OCI-LY7 (cell line): ENCODE measurements around the gene JUN. TPM values are rescaled to one million over a fixed set of nuclear protein-coding genes. Genes with fewer than 3 reads are reported as not detected.

Experiments used
- BruUV-seq: library from RNA; stranded (reverse); fragments of 400-500 nt; replicated peaks from 2 replicates; lab custom pipeline; 2021; lab: Mats Ljungman, UMichigan
- CTCF ChIA-PET: fragments of 300-600 bp; sonication (Branson Sonifier 250); formaldehyde crosslinking; loops from one replicate; lab custom pipeline; 2022; ENCODE audit warnings: antibody characterized with exemption; ENCODE audit not compliant: unreplicated experiment; lab: Charles Lee
- POLR2A ChIA-PET: fragments of 300-600 bp; sonication (Branson Sonifier 250); formaldehyde crosslinking; loops from one replicate; lab custom pipeline; 2022; ENCODE audit warnings: antibody characterized with exemption; lab: Charles Lee
- DNase-seq: peaks from one replicate; pipeline ENCODE4 v3.0.0-alpha.2; 2015; ENCODE audit warnings: low spot score
- H2AFZ ChIP-seq: fragments of 200-600 bp; sonication (generic), shearing (Covaris generic); 2 replicates; pipeline ENCODE4 v1.6.1; 2014; ENCODE audit warnings: mild to moderate bottlenecking, antibody characterized with exemption, low read length, moderate library complexity
- H3K27ac ChIP-seq: fragments of 200-600 bp; sonication (generic); 2 replicates; pipeline ENCODE4 v1.5.1; 2014; ENCODE audit warnings: mixed run types, low read depth, mild to moderate bottlenecking, moderate library complexity, low read length, inconsistent platforms; ENCODE audit not compliant: poor library complexity, severe bottlenecking
- H3K36me3 ChIP-seq: fragments of 200-600 bp; sonication (generic); 2 replicates; pipeline ENCODE4 v1.6.1; 2014; ENCODE audit warnings: mild to moderate bottlenecking, antibody characterized with exemption, low read length, moderate library complexity, mixed read lengths; ENCODE audit not compliant: insufficient read depth
- H3K4me1 ChIP-seq: fragments of 200-600 bp; sonication (generic); 2 replicates; pipeline ENCODE4 v1.5.1; 2014; ENCODE audit warnings: mild to moderate bottlenecking, low read length; ENCODE audit not compliant: insufficient read depth, poor library complexity, severe bottlenecking
- H3K4me2 ChIP-seq: fragments of 200-600 bp; sonication (generic); 2 replicates; pipeline ENCODE4 v1.6.1; 2014; ENCODE audit warnings: mild to moderate bottlenecking, low read length
- H3K4me3 ChIP-seq: fragments of 200-600 bp; sonication (generic); 2 replicates; pipeline ENCODE4 v1.5.1; 2014; ENCODE audit warnings: mild to moderate bottlenecking, low read depth, low read length; ENCODE audit not compliant: poor library complexity, severe bottlenecking
- H3K79me2 ChIP-seq: fragments of 200-600 bp; sonication (generic); 2 replicates; pipeline ENCODE4 v1.6.1; 2016; ENCODE audit warnings: low read depth, mild to moderate bottlenecking, low read length, moderate library complexity, mixed read lengths; ENCODE audit not compliant: insufficient read depth
- H3K9me2 ChIP-seq: fragments of 200-600 bp; sonication (generic); 2 replicates; pipeline ENCODE4 v1.6.1; 2016; ENCODE audit warnings: mild to moderate bottlenecking, low read length, mixed read lengths; ENCODE audit not compliant: insufficient read depth
- H3K9me3 ChIP-seq: fragments of 200-600 bp; sonication (generic); 2 replicates; pipeline ENCODE4 v1.6.1; 2014; ENCODE audit warnings: mild to moderate bottlenecking, mixed run types, low read length, mixed read lengths
- H4K20me1 ChIP-seq: fragments of 200-600 bp; sonication (generic); 2 replicates; pipeline ENCODE4 v1.6.1; 2014; ENCODE audit warnings: mild to moderate bottlenecking, antibody characterized with exemption, low read length, moderate library complexity, mixed read lengths; ENCODE audit not compliant: insufficient read depth
- EZH2phosphoT487 ChIP-seq: fragments of 200-600 bp; sonication (generic); IDR thresholded peaks from 2 replicates; pipeline ENCODE4 v1.6.1; 2018; ENCODE audit warnings: low read depth, borderline replicate concordance, mild to moderate bottlenecking, mixed run types, antibody characterized with exemption, low read length, moderate library complexity, mixed read lengths
- intact Hi-C: fragments of 100-400 bp; cut with micrococcal nuclease; formaldehyde crosslinking; loops from one replicate; pipeline ENCODE4 v1.10.0; 2022; ENCODE audit not compliant: unreplicated experiment
- total RNA-seq, 2 experiments: library from RNA; depleted of rRNA in 1 of 2; stranded (reverse); fragments of >200 nt in 1 of 2; shearing (Covaris generic) in 1 of 2; gene quantifications; 2 replicates each; pipeline ENCODE4 v1.2.3, GENCODE V29; 2014 to 2022
- TF ChIP-seq, protein P1 (sequence below): fragments of 200-600 bp; sonication (generic); conservative IDR thresholded peaks from 2 replicates; pipeline ENCODE4 v1.5.1; 2014; ENCODE audit warnings: mild to moderate bottlenecking, antibody characterized with exemption, low read length, moderate library complexity, mixed read lengths

Gene JUN
- total RNA-seq, 2 experiments from 2014 or later, result 4.2 to 7.7 TPM

GRCh38 chr1:58804853-58805565 is 21.2 kb upstream of the JUN start:
- POLR2A ChIA-PET, result no interaction called here
- peaks cover 20% of the 10 kb centered on the region for H3K4me1 ChIP-seq
- DNase-seq, result no peak
- no peak overlapping the region for H3K4me2 ChIP-seq
- CTCF ChIA-PET, result no interaction called here
- no peak overlapping the region for H3K4me3 ChIP-seq
- H3K36me3 ChIP-seq, result no peaks in the 10 kb centered on the region
- H2AFZ ChIP-seq, result peak overlapping the region; percentile 49; the same call in 1 of the 2 replicates
- H4K20me1 ChIP-seq, result no peaks in the 10 kb centered on the region
- no peaks in the 10 kb centered on the region for H3K79me2 ChIP-seq
- H3K27ac ChIP-seq, result no peak overlapping the region
- intact Hi-C loops, result no loop called here
- BruUV-seq, result no TSS peak
- H3K9me2 ChIP-seq, result no peaks in the 10 kb centered on the region
- TF ChIP-seq, protein P1, sequence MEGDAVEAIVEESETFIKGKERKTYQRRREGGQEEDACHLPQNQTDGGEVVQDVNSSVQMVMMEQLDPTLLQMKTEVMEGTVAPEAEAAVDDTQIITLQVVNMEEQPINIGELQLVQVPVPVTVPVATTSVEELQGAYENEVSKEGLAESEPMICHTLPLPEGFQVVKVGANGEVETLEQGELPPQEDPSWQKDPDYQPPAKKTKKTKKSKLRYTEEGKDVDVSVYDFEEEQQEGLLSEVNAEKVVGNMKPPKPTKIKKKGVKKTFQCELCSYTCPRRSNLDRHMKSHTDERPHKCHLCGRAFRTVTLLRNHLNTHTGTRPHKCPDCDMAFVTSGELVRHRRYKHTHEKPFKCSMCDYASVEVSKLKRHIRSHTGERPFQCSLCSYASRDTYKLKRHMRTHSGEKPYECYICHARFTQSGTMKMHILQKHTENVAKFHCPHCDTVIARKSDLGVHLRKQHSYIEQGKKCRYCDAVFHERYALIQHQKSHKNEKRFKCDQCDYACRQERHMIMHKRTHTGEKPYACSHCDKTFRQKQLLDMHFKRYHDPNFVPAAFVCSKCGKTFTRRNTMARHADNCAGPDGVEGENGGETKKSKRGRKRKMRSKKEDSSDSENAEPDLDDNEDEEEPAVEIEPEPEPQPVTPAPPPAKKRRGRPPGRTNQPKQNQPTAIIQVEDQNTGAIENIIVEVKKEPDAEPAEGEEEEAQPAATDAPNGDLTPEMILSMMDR, result no peak
- no peak for TF ChIP-seq EZH2phosphoT487
- no peaks in the 10 kb centered on the region for H3K9me3 ChIP-seq

DNA sequence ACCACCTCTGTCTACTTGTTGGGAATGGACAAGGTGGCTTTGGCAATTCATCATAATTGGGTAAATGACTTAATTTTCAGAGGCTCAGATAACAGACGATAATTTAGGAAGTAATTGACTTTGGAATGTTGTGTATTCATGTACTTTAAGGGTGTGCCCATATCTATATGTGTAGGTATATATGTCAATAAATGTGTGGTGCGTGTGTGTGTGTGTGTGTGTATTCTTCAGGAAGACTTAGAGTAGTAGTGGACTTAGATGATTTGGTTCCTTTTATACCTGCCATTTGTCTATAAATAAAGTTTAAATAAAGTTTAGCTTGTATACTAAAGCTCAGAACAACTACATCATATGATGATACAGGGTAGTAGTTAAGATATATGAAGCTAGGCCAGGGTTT is 20.0 kb upstream of the JUN start:
- intact Hi-C loops, result no loop called here
- H3K4me2 ChIP-seq, result no peak overlapping the region
- TF ChIP-seq, protein P1, result no peak
- TF ChIP-seq EZH2phosphoT487, result no peak
- no peaks in the 10 kb centered on the region for H4K20me1 ChIP-seq
- H2AFZ ChIP-seq, result no peak overlapping the region
- no peaks in the 10 kb centered on the region for H3K36me3 ChIP-seq
- no peaks in the 10 kb centered on the region for H3K9me3 ChIP-seq
- peaks cover 20% of the 10 kb centered on the region for H3K4me1 ChIP-seq
- BruUV-seq, result no TSS peak
- no peak overlapping the region for H3K27ac ChIP-seq
- no peaks in the 10 kb centered on the region for H3K79me2 ChIP-seq
- ChIA-PET CTCF (interaction anchor here (1.3 kb wide), 1 partner anchor 8 kb away, joined by 4 read pairs; no protein-coding TSS in a partner anchor), POLR2A (no interaction called here)
- H3K9me2 ChIP-seq, result no peaks in the 10 kb centered on the region
- DNase-seq, result no peak
- H3K4me3 ChIP-seq, result no peak overlapping the region
